Upper lobe of right lung (tissue), 1 donor: Measurements from ENCODE around the gene RAB29. TPM values are rescaled to one million over a fixed set of nuclear protein-coding genes. Genes with fewer than 3 reads are reported as not detected.

Experiments
- ATAC-seq: fragments of 200-7000 bp; cut with Tn5 transposase; one replicate; pipeline ENCODE4 v1.9.1; 2020; ENCODE audit warnings: mild to moderate bottlenecking, moderate library complexity
- DNase-seq: peaks from one replicate; pipeline ENCODE4 v3.0.0-alpha.2; 2020
- H3K27ac ChIP-seq: fragments of 200-600 bp; one replicate; pipeline ENCODE4 v1.8.0; 2022
- H3K27me3 ChIP-seq: fragments of 200-600 bp; one replicate; pipeline ENCODE4 v1.8.0; 2022; ENCODE audit warnings: mild to moderate bottlenecking
- H3K36me3 ChIP-seq: fragments of 200-600 bp; one replicate; pipeline ENCODE4 v1.8.0; 2022
- H3K4me1 ChIP-seq: fragments of 200-600 bp; one replicate; pipeline ENCODE4 v1.8.0; 2022
- H3K4me3 ChIP-seq: fragments of 200-600 bp; one replicate; pipeline ENCODE4 v1.8.0; 2022; ENCODE audit warnings: mild to moderate bottlenecking
- H3K9me3 ChIP-seq: fragments of 200-600 bp; one replicate; pipeline ENCODE4 v1.8.0; 2022
- intact Hi-C: fragments of 100-400 bp; cut with DNase I; formaldehyde crosslinking; loops from one replicate; pipeline ENCODE4 v1.11.0; 2022
- total RNA-seq: library from RNA; stranded (reverse); fragmentation: NEBNext Ultra II Directional; extraction: Animal tissue kit (Norgen Biotek cat#: 25700); gene quantifications from one replicate; pipeline ENCODE4 v1.2.1, GENCODE V29; 2021
- TF ChIP-seq, protein P1 (sequence below): fragments of 200-600 bp; IDR thresholded peaks from one replicate; pipeline ENCODE4 v1.8.0; 2022; ENCODE audit warnings: antibody characterized with exemption
- donor health status: DM: no; HTN: yes; CAD: no; lungs with severe emphysema.

Gene RAB29
- total RNA-seq, 1 donor from 2014 or later: 24.7 TPM

DNA sequence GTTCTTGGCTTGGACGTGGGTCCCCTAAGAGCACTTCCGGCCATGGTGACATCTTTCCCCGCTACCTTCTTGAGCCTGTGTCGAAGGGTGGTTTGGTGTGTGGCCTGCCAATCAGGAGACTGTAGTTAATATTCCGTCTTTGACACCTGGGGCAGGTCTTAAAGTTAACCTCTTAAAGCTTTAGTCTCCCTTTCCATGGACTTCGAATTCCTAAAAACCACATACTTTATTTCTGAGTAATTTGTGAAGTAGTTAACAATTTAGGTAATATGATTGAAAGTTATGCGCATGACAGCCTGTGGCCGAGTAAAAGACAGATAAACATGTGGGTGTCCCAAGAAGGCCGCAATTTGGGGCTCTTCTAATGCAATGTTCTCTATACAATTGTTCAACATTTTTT, 10.2 kb upstream of the RAB29 start:
- no peak for DNase-seq
- H3K36me3 ChIP-seq: peaks cover 1% of the 10 kb centered on the region
- H3K4me3 ChIP-seq: no peak overlapping the region
- intact Hi-C loops: no loop called here
- H3K9me3 ChIP-seq: no peaks in the 10 kb centered on the region
- H3K4me1 ChIP-seq: no peaks in the 10 kb centered on the region
- no peak for ATAC-seq
- no peaks in the 10 kb centered on the region for H3K27me3 ChIP-seq
- TF ChIP-seq, protein P1, sequence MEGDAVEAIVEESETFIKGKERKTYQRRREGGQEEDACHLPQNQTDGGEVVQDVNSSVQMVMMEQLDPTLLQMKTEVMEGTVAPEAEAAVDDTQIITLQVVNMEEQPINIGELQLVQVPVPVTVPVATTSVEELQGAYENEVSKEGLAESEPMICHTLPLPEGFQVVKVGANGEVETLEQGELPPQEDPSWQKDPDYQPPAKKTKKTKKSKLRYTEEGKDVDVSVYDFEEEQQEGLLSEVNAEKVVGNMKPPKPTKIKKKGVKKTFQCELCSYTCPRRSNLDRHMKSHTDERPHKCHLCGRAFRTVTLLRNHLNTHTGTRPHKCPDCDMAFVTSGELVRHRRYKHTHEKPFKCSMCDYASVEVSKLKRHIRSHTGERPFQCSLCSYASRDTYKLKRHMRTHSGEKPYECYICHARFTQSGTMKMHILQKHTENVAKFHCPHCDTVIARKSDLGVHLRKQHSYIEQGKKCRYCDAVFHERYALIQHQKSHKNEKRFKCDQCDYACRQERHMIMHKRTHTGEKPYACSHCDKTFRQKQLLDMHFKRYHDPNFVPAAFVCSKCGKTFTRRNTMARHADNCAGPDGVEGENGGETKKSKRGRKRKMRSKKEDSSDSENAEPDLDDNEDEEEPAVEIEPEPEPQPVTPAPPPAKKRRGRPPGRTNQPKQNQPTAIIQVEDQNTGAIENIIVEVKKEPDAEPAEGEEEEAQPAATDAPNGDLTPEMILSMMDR: no peak
- H3K27ac ChIP-seq: no peak overlapping the region

DNA sequence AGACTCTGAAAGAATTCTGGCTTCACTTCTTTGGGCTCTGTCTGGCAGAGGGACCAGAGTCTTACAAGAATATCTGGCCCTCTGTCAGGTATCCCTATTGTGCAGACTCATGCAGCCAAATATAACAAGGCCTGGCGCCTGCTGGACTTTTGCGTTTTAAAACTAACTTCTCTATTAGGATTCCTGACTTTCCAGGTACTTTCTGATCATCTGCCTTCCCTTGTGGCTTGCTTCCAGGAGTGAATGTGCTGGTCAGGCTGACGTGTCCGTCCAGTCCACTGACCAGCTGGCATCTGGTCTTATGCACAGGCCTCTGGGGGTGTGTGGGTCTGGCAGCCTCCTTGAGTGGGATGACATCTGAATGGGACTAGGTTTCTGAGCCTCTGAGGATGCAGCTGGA, 8.6 kb upstream of the RAB29 start:
- H3K4me1 ChIP-seq: no peaks in the 10 kb centered on the region
- H3K4me3 ChIP-seq: no peak overlapping the region
- intact Hi-C loops: no loop called here
- TF ChIP-seq, protein P1: no peak
- ATAC-seq: no peak
- H3K27ac ChIP-seq: no peak overlapping the region
- no peak for DNase-seq
- H3K36me3 ChIP-seq: no peaks in the 10 kb centered on the region
- no peaks in the 10 kb centered on the region for H3K9me3 ChIP-seq
- no peaks in the 10 kb centered on the region for H3K27me3 ChIP-seq

DNA sequence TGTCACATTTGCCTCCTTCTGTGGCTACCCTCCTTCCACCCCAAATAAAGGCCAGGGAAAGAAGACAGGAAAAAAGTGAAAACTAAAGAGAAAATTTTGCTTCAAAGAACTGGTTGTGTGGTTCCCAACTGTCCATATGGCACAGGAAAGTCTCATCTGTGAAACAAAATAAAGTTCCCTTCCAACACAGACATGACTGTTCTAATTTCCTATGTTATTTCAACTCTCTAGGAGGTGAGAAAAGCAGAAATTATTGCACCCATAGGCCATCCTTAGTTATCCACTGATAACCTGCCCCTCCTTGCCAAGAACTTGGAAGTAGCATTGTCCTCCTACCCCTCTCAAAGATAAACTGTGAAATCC, 8.1 kb upstream of the RAB29 start:
- Histone ChIP-seq H3K4me3 (no peak overlapping the region), H3K27me3 (no peaks in the 10 kb centered on the region), H3K36me3 (no peaks in the 10 kb centered on the region), H3K4me1 (no peaks in the 10 kb centered on the region), H3K27ac (no peak overlapping the region), H3K9me3 (no peaks in the 10 kb centered on the region)
- ATAC-seq: no peak
- intact Hi-C loops: no loop called here
- DNase-seq: no peak
- TF ChIP-seq, protein P1: no peak

DNA sequence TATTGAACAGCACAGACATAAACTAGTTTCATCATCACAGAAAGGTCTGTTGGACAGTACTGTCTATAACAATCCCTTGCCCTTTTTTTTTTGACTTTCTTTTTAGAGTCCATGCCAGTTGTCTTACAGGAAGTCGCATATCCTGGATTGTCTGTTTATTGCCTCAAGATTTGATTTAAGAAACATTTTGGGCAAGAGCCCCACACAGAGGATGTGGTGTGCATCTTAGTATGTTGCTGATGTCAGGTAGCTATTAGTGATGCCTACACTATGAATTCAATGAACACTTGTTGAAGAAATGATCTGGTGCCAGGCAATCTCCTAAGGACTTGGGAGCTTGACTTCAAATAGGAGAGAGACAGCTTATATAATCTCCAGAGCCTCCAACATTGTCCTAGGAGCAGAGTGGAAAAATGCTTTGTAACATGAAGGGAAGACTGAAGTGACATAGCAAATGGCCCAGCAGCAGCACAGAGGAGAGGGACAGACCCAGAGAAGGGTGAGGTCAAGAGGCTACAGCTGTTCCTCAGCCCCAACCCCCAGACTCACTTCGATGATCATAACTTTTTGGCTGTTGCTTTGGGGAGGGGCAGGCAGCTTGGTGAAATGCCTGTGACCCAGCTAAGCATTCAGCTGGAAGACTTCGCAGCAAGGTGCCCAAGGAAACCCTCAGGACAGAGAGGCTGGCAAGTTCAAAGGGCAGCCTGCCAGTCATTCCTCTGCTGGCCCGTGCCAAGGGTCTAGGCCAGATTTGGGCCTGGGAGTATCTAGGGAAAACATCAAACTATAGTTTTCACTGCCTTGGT, 7.5 kb upstream of the RAB29 start:
- Histone ChIP-seq H3K36me3 (no peaks in the 10 kb centered on the region), H3K27ac (no peak overlapping the region), H3K9me3 (no peaks in the 10 kb centered on the region), H3K4me1 (no peaks in the 10 kb centered on the region), H3K4me3 (no peak overlapping the region), H3K27me3 (no peaks in the 10 kb centered on the region)
- TF ChIP-seq, protein P1: no peak
- DNase-seq (no peak), ATAC-seq (no peak)
- intact Hi-C loops: no loop called here

DNA sequence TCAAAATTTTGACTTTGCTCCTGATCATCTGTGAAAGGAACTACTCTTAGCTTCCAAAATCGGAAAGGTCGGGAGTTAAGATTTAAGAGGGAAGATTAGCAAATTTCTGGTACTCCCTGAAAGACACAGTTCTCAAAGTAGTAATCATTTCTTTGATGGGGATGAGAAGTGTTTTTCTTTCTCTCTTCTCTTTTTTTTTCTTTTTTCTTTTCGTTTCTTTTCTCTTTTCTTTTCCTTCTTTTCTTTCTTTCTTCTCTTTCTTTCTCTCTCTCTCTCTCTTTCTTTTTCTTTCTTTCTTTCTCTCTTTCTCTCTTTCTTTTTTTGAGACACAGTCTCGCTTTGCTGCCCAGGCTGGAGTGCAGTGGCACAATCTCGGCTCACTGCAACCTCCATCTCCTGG, 5.1 kb upstream of the RAB29 start:
- no peak overlapping the region for H3K27ac ChIP-seq
- TF ChIP-seq, protein P1: no peak
- H3K36me3 ChIP-seq: no peaks in the 10 kb centered on the region
- ATAC-seq (no peak), DNase-seq (no peak)
- H3K4me3 ChIP-seq: no peak overlapping the region
- peaks cover 3% of the 10 kb centered on the region for H3K4me1 ChIP-seq
- intact Hi-C loops: no loop called here
- no peaks in the 10 kb centered on the region for H3K27me3 ChIP-seq
- no peaks in the 10 kb centered on the region for H3K9me3 ChIP-seq

DNA sequence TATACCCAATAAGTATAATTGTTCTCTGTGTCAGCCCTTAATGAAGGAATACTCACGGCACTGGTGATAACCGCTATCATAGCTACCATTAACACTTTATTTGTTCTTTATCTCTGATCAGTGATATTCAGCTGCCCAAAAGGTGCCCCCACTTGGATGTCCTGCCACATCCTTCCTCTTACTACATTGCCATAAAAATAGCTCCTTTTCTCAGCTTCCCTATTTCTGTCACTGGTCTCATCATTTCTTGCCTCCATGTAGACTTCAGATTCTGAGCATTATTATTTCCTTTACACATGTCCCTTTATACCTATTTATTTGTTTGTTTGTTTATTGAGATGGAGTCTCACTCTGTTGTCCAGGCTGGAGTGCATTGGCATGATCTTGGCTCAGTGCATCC, 2.7 kb upstream of the RAB29 start:
- Histone ChIP-seq H3K36me3 (no peaks in the 10 kb centered on the region), H3K9me3 (no peaks in the 10 kb centered on the region), H3K4me3 (no peak overlapping the region), H3K27ac (no peak overlapping the region), H3K27me3 (no peaks in the 10 kb centered on the region), H3K4me1 (peaks cover 10% of the 10 kb centered on the region)
- ATAC-seq (no peak), DNase-seq (no peak)
- TF ChIP-seq, protein P1: no peak
- intact Hi-C loops: no loop called here
